GM23338 (cell line): ENCODE data around the gene MXRA8. TPM values are rescaled to one million over a fixed set of nuclear protein-coding genes. Genes with fewer than 3 reads are reported as not detected.

Experiments used
- ATAC-seq: fragments of 200-7000 bp; cut with Tn5 transposase; 3 replicates; pipeline ENCODE4 v1.9.1; 2020
- DNase-seq: peaks from one replicate; pipeline ENCODE4 v3.0.0-alpha.2; 2015; ENCODE audit warnings: low spot score
- H2AFZ ChIP-seq: fragments of 200-600 bp; sonication (generic); 2 replicates; pipeline ENCODE4 v1.8.0; 2016; ENCODE audit warnings: antibody characterized with exemption, mild to moderate bottlenecking, moderate library complexity
- H3F3A ChIP-seq: fragments of 200-600 bp; sonication (generic); replicated peaks from 2 replicates; pipeline ENCODE4 v1.8.0; 2017; ENCODE audit warnings: antibody characterized with exemption, mixed run types, low read depth
- H3K27ac ChIP-seq: fragments of 200-600 bp; sonication (generic); 2 replicates; pipeline ENCODE4 v1.6.1; 2016; ENCODE audit warnings: low read depth
- H3K27me3 ChIP-seq: fragments of 200-600 bp; sonication (generic); 2 replicates; pipeline ENCODE4 v1.8.0; 2016; ENCODE audit warnings: mild to moderate bottlenecking, mixed run types, moderate library complexity; ENCODE audit not compliant: insufficient read depth
- H3K36me3 ChIP-seq: fragments of 200-600 bp; sonication (generic); 2 replicates; pipeline ENCODE4 v1.8.0; 2016; ENCODE audit warnings: mild to moderate bottlenecking; ENCODE audit not compliant: insufficient read depth
- H3K4me1 ChIP-seq: fragments of 200-600 bp; sonication (generic); 2 replicates; pipeline ENCODE4 v1.8.0; 2016; ENCODE audit warnings: mild to moderate bottlenecking, moderate library complexity; ENCODE audit not compliant: insufficient read depth
- H3K4me2 ChIP-seq: fragments of 200-600 bp; sonication (generic); 2 replicates; pipeline ENCODE4 v1.7.1; 2017; ENCODE audit warnings: mixed run types
- H3K4me3 ChIP-seq: fragments of 200-600 bp; sonication (generic); 2 replicates; pipeline ENCODE4 v1.6.1; 2016; ENCODE audit warnings: mixed run types
- H3K79me2 ChIP-seq: fragments of 200-600 bp; sonication (generic); replicated peaks from 2 replicates; pipeline ENCODE4 v1.8.0; 2017; ENCODE audit warnings: mild to moderate bottlenecking; ENCODE audit not compliant: insufficient read depth
- H3K9me2 ChIP-seq: fragments of 200-600 bp; sonication (generic); 2 replicates; pipeline ENCODE4 v1.8.0; 2017; ENCODE audit not compliant: insufficient read depth
- H4K20me1 ChIP-seq: fragments of 200-600 bp; sonication (generic); replicated peaks from 2 replicates; pipeline ENCODE4 v1.8.0; 2017; ENCODE audit warnings: mild to moderate bottlenecking; ENCODE audit not compliant: insufficient read depth
- H3K27ac Mint-ChIP-seq: 2 replicates; pipeline ENCODE4 v1.8.0; 2020; ENCODE audit warnings: inconsistent platforms, mild to moderate bottlenecking, moderate library complexity, mixed read lengths
- H3K27me3 Mint-ChIP-seq: 3 replicates; pipeline ENCODE4 v1.8.0; 2022; ENCODE audit warnings: low read depth, mild to moderate bottlenecking, moderate library complexity, mixed read lengths, inconsistent platforms; ENCODE audit not compliant: insufficient read depth, poor library complexity
- H3K36me3 Mint-ChIP-seq: 3 replicates; pipeline ENCODE4 v1.8.0; 2021; ENCODE audit warnings: low read depth, mild to moderate bottlenecking, inconsistent platforms, moderate library complexity, mixed read lengths
- H3K4me1 Mint-ChIP-seq: 3 replicates; pipeline ENCODE4 v1.8.0; 2020; ENCODE audit warnings: mild to moderate bottlenecking, inconsistent platforms, mixed read lengths
- H3K4me3 Mint-ChIP-seq: 3 replicates; pipeline ENCODE4 v1.8.0; 2021; ENCODE audit warnings: moderate library complexity, mild to moderate bottlenecking, inconsistent platforms, mixed read lengths
- H3K9me3 Mint-ChIP-seq: 3 replicates; pipeline ENCODE4 v1.8.0; 2020; ENCODE audit warnings: moderate library complexity, mild to moderate bottlenecking, inconsistent platforms, mixed read lengths
- CREB1 ChIP-seq: fragments of 250-450 bp; sonication (Bioruptor Pico); IDR thresholded peaks from 2 replicates; pipeline ENCODE4 v1.5.0; 2020; ENCODE audit warnings: low read depth, mild to moderate bottlenecking, moderate library complexity
- ETS1 ChIP-seq: IDR thresholded peaks from 2 replicates; pipeline ENCODE4 v1.6.1; 2016; ENCODE audit warnings: antibody characterized with exemption
- EZH2phosphoT487 ChIP-seq: fragments of 200-600 bp; sonication (generic); IDR thresholded peaks from one replicate; pipeline ENCODE4 v1.8.1; 2018; ENCODE audit warnings: antibody characterized with exemption; ENCODE audit not compliant: unreplicated experiment
- JUNB ChIP-seq: IDR thresholded peaks from one replicate; pipeline ENCODE4 v1.6.1; 2016; ENCODE audit warnings: antibody characterized with exemption; ENCODE audit not compliant: unreplicated experiment
- NANOG ChIP-seq: IDR thresholded peaks from 2 replicates; pipeline ENCODE4 v1.6.1; 2016; ENCODE audit warnings: antibody characterized with exemption, borderline replicate concordance
- POLR2AphosphoS5 ChIP-seq: IDR thresholded peaks from 2 replicates; pipeline ENCODE4 v1.6.1; 2016; ENCODE audit warnings: antibody characterized with exemption, low read depth
- STAT1 ChIP-seq: IDR thresholded peaks from one replicate; pipeline ENCODE4 v1.6.1; 2016; ENCODE audit warnings: antibody characterized with exemption; ENCODE audit not compliant: unreplicated experiment
- ZNF114 ChIP-seq: fragments of 250-450 bp; sonication (Bioruptor Pico); IDR thresholded peaks from 2 replicates; pipeline ENCODE4 v1.5.0; 2020; ENCODE audit warnings: mild to moderate bottlenecking, moderate library complexity
- ZNF462 ChIP-seq: fragments of 250-450 bp; sonication (Bioruptor Pico); IDR thresholded peaks from 2 replicates; pipeline ENCODE4 v1.5.0; 2020; ENCODE audit warnings: mild to moderate bottlenecking, moderate library complexity
- polyA plus RNA-seq: library from polyadenylated mRNA; unstranded; fragments of >200 nt; fragmentation: Nextera tagmentation; extraction: Ambion mirVana; gene quantifications from 2 replicates; pipeline ENCODE4 v1.2.1, GENCODE V29; 2016
- total RNA-seq: library from RNA; depleted of rRNA; stranded (reverse); fragments of >200 nt; shearing (Covaris generic); gene quantifications from 2 replicates; pipeline ENCODE4 v1.2.3, GENCODE V29; 2014

Gene MXRA8
- total and polyA plus RNA-seq, 2 experiments from 2014 or later = 9.1 to 17.2 TPM

GRCh38 chr1:1309251-1310108 is 48.9 kb downstream of the MXRA8 start:
- peak overlapping the region; percentile 90 for H3K4me2 ChIP-seq
- no peak overlapping the region for H3K27ac ChIP-seq
- no peak overlapping the region; the same call in 1 of the 2 replicates for H3K27ac Mint-ChIP-seq
- peaks cover 5% of the 10 kb centered on the region; the same call in 1 of the 2 replicates for H3K79me2 ChIP-seq
- H3K27me3 ChIP-seq = no peaks in the 10 kb centered on the region
- peaks cover 20% of the 10 kb centered on the region; the same call in 2 of the 3 replicates for H3K4me1 Mint-ChIP-seq
- peaks cover 22% of the 10 kb centered on the region for H3K36me3 Mint-ChIP-seq
- no peak overlapping the region for H2AFZ ChIP-seq
- ATAC-seq = peak; percentile 12
- peaks cover 7% of the 10 kb centered on the region; the same call in 1 of the 2 replicates for H3K4me1 ChIP-seq
- DNase-seq = peak; percentile 63
- no peaks in the 10 kb centered on the region for H3K9me3 Mint-ChIP-seq
- peak overlapping the region; percentile 90 for H3K4me3 ChIP-seq
- peaks cover 11% of the 10 kb centered on the region; the same call in 1 of the 2 replicates for H3F3A ChIP-seq
- H3K4me3 Mint-ChIP-seq = peak overlapping the region; percentile 78
- peaks cover 8% of the 10 kb centered on the region; the same call in 1 of the 2 replicates for H3K36me3 ChIP-seq
- peaks cover 6% of the 10 kb centered on the region; the same call in 1 of the 2 replicates for H4K20me1 ChIP-seq
- peaks cover 19% of the 10 kb centered on the region for H3K27me3 Mint-ChIP-seq
- TF ChIP-seq STAT1 = no peak
- H3K9me2 ChIP-seq = no peaks in the 10 kb centered on the region

GRCh38 chr1:1308756-1309250 is 49.6 kb downstream of the MXRA8 start:
- peak overlapping the region; percentile 78 for H3K4me3 Mint-ChIP-seq
- no peak for TF ChIP-seq ETS1
- no peak for TF ChIP-seq ZNF114 (CRISPR knock-in tag)
- TF ChIP-seq JUNB = no peak
- no peak for TF ChIP-seq CREB1 (CRISPR knock-in tag)
- TF ChIP-seq ZNF462 = no peak
- TF ChIP-seq EZH2phosphoT487 = no peak
- no peak for TF ChIP-seq STAT1
- no peak for TF ChIP-seq NANOG
- TF ChIP-seq POLR2AphosphoS5 = no peak

More at GRCh38 chr1:1308756-1309250, 49.6 kb downstream of the MXRA8 start:
- peaks cover 3% of the 10 kb centered on the region; the same call in 1 of the 2 replicates for H4K20me1 ChIP-seq
- H3K27ac ChIP-seq = no peak overlapping the region
- Mint-ChIP-seq H3K36me3 (peaks cover 19% of the 10 kb centered on the region), H3K4me1 (peaks cover 20% of the 10 kb centered on the region; the same call in 2 of the 3 replicates), H3K9me3 (no peaks in the 10 kb centered on the region), H3K27ac (no peak overlapping the region; the same call in 1 of the 2 replicates), H3K27me3 (peaks cover 20% of the 10 kb centered on the region)
- peaks cover 7% of the 10 kb centered on the region; the same call in 1 of the 2 replicates for H3K4me1 ChIP-seq
- peaks cover 11% of the 10 kb centered on the region; the same call in 1 of the 2 replicates for H3F3A ChIP-seq
- no peak overlapping the region for H2AFZ ChIP-seq
- peak overlapping the region; percentile 90 for H3K4me3 ChIP-seq
- no peaks in the 10 kb centered on the region for H3K9me2 ChIP-seq
- peak overlapping the region; percentile 90 for H3K4me2 ChIP-seq
- H3K27me3 ChIP-seq = no peaks in the 10 kb centered on the region
- peaks cover 8% of the 10 kb centered on the region; the same call in 1 of the 2 replicates for H3K36me3 ChIP-seq
- peak; percentile 0; the same call in 2 of the 3 replicates for ATAC-seq
- no peak for DNase-seq
- H3K79me2 ChIP-seq = peaks cover 5% of the 10 kb centered on the region; the same call in 1 of the 2 replicates
